GM12878 (cell line): ENCODE results near the gene SLIT2. TPM values are rescaled to one million over a fixed set of nuclear protein-coding genes. Genes with fewer than 3 reads are reported as not detected.

Experiments used
- ATAC-seq: fragments of 200-7000 bp; cut with Tn5 transposase; 3 replicates; pipeline ENCODE4 v1.9.1; 2020; ENCODE audit warnings: mild to moderate bottlenecking, moderate library complexity
- BruUV-seq: library from RNA; stranded (reverse); fragments of 400-500 nt; replicated peaks from 2 replicates; lab custom pipeline; 2021; lab: Mats Ljungman, UMichigan
- CTCF ChIA-PET: fragments of 300-600 bp; sonication (Branson Sonifier 250); formaldehyde crosslinking; extraction: SDS; loops from one replicate; lab custom pipeline; 2021; ENCODE audit warnings: inconsistent platforms; lab: Yijun Ruan, JAX
- POLR2A ChIA-PET: fragments of 350-600 bp; formaldehyde crosslinking; extraction: SDS; loops from one replicate; lab custom pipeline; 2021; ENCODE audit warnings: inconsistent platforms; lab: Charles Lee
- RAD21 ChIA-PET: fragments of 300-600 bp; sonication (Branson Sonifier 250); formaldehyde crosslinking; loops from one replicate; lab custom pipeline; 2023; ENCODE audit warnings: antibody characterized with exemption; ENCODE audit not compliant: unreplicated experiment; lab: Charles Lee
- SMC1A ChIA-PET: fragments of 300-600 bp; sonication (Branson Sonifier 250); formaldehyde crosslinking; loops from one replicate; lab custom pipeline; 2023; ENCODE audit not compliant: unreplicated experiment, uncharacterized antibody; lab: Charles Lee
- DNase-seq: peaks from one replicate; pipeline ENCODE4 v3.0.0-alpha.2; 2011; ENCODE audit warnings: low read depth, low spot score
- FAIRE-seq: peaks from 3 replicates; lab custom pipeline; 2011; peaks lifted over from hg19 to GRCh38; lab: Jason Lieb, UNC
- H2AFZ ChIP-seq: 2 replicates; pipeline ENCODE4 v1.6.0; 2011; ENCODE audit warnings: low read depth, low read length, control low read depth; ENCODE audit not compliant: control insufficient read depth
- H3K27ac ChIP-seq: 2 replicates; pipeline ENCODE4 v1.5.1; 2011; ENCODE audit warnings: control low read depth; ENCODE audit not compliant: control insufficient read depth, insufficient read depth
- H3K27me3 ChIP-seq, 2 experiments: replicated peaks in 1 of 2; 2 replicates each; pipeline versions ENCODE4 v1.6.0 to v1.6.1; 2011; ENCODE audit warnings: low read length in 1 of 2; ENCODE audit not compliant: control insufficient read depth in 2 of 2, insufficient read depth in 2 of 2
- H3K36me3 ChIP-seq, 2 experiments: 2 replicates each; pipeline ENCODE4 v1.5.1; 2011; ENCODE audit warnings: low read length in 1 of 2; ENCODE audit not compliant: control insufficient read depth in 2 of 2, insufficient read depth in 2 of 2
- H3K4me1 ChIP-seq: 2 replicates; pipeline ENCODE4 v1.6.1; 2011; ENCODE audit warnings: mild to moderate bottlenecking, low read length, moderate library complexity, mixed read lengths; ENCODE audit not compliant: control insufficient read depth, insufficient read depth
- H3K4me2 ChIP-seq: 2 replicates; pipeline ENCODE4 v1.6.0; 2011; ENCODE audit warnings: control low read depth; ENCODE audit not compliant: control insufficient read depth, insufficient read depth
- H3K4me3 ChIP-seq: fragments of 200-600 bp; sonication (generic); 2 replicates; pipeline ENCODE4 v1.5.1; 2016
- H3K79me2 ChIP-seq: 2 replicates; pipeline ENCODE4 v1.6.0; 2011; ENCODE audit warnings: low read length; ENCODE audit not compliant: control insufficient read depth, insufficient read depth
- H3K9ac ChIP-seq: 2 replicates; pipeline ENCODE4 v1.8.0; 2011; ENCODE audit warnings: low read length, control low read depth, mixed read lengths; ENCODE audit not compliant: control insufficient read depth, insufficient read depth
- H3K9me3 ChIP-seq: replicated peaks from 3 replicates; pipeline ENCODE4 v1.5.1; 2011; ENCODE audit warnings: mild to moderate bottlenecking, low read length; ENCODE audit not compliant: control insufficient read depth, insufficient read depth
- H4K20me1 ChIP-seq: 2 replicates; pipeline ENCODE4 v1.6.0; 2011; ENCODE audit not compliant: control insufficient read depth, insufficient read depth
- ATF2 ChIP-seq: IDR thresholded peaks from 2 replicates; pipeline ENCODE4 v1.6.1; 2012; ENCODE audit warnings: low read length, inconsistent platforms
- BCLAF1 ChIP-seq: fragments of 450-650 bp; IDR thresholded peaks from 2 replicates; pipeline ENCODE4 v1.6.1; 2017; ENCODE audit warnings: antibody characterized with exemption, mild to moderate bottlenecking, moderate library complexity
- CBX3 ChIP-seq: fragments of 200-600 bp; sonication (generic); IDR thresholded peaks from 2 replicates; pipeline ENCODE4 v1.6.1; 2016; ENCODE audit warnings: low read depth, borderline replicate concordance
- CEBPZ ChIP-seq: fragments of 150-350 bp; IDR thresholded peaks from 2 replicates; pipeline ENCODE4 v1.6.1; 2016; ENCODE audit warnings: low read depth, low read length
- EP300 ChIP-seq, 2 experiments: fragments of 150-350 bp in 1 of 2; IDR thresholded peaks; 2 replicates each; pipeline ENCODE4 v1.6.1; 2011 to 2012; ENCODE audit warnings: low read depth in 2 of 2, low read length in 2 of 2, borderline replicate concordance in 1 of 2, improper control_type of control experiment in 1 of 2, inconsistent platforms in 1 of 2; ENCODE audit not compliant: control insufficient read depth in 1 of 2
- ESRRA ChIP-seq: IDR thresholded peaks from 2 replicates; pipeline ENCODE4 v1.6.1; 2012; ENCODE audit warnings: mild to moderate bottlenecking, low read length, improper control_type of control experiment
- ETV6 ChIP-seq, 2 experiments: fragments of 450-650 bp in 1 of 2; IDR thresholded peaks in 1 of 2; conservative IDR thresholded peaks in 1 of 2; 2 replicates each; pipeline ENCODE4 v1.6.1; 2014; ENCODE audit warnings: antibody characterized with exemption in 1 of 2, borderline replicate concordance in 1 of 2, low read depth in 1 of 2, mild to moderate bottlenecking in 1 of 2, moderate library complexity in 1 of 2
- NRF1 ChIP-seq: conservative IDR thresholded peaks from 2 replicates; pipeline ENCODE4 v1.6.1; 2011; ENCODE audit warnings: mild to moderate bottlenecking, low read depth, low read length, improper control_type of control experiment
- POU2F2 ChIP-seq: IDR thresholded peaks from 3 replicates; pipeline ENCODE4 v1.6.1; 2011; ENCODE audit warnings: low read depth, mild to moderate bottlenecking, low read length, borderline replicate concordance
- YBX1 ChIP-seq: fragments of 450-650 bp; IDR thresholded peaks from 2 replicates; pipeline ENCODE4 v1.6.1; 2016; ENCODE audit warnings: antibody characterized with exemption
- ZBED1 ChIP-seq: IDR thresholded peaks from 2 replicates; pipeline ENCODE4 v1.6.1; 2016; ENCODE audit warnings: borderline replicate concordance
- ZNF24 ChIP-seq: fragments of 450-650 bp; IDR thresholded peaks from 2 replicates; pipeline ENCODE4 v1.6.1; 2017; ENCODE audit warnings: antibody characterized with exemption, mild to moderate bottlenecking
- ZNF622 ChIP-seq: fragments of 450-650 bp; IDR thresholded peaks from 2 replicates; pipeline ENCODE4 v1.6.1; 2017; ENCODE audit warnings: mild to moderate bottlenecking, inconsistent platforms
- ZSCAN29 ChIP-seq: fragments of 450-650 bp; IDR thresholded peaks from 2 replicates; pipeline ENCODE4 v1.6.1; 2017; ENCODE audit warnings: mild to moderate bottlenecking, moderate library complexity
- WGBS: methylation state at CpG from one replicate; pipeline ENCODE4 v1.1.6; 2016; ENCODE audit warnings: low lambda C conversion rate; ENCODE audit not compliant: insufficient replicate concordance, insufficient coverage; ENCODE audit errors: missing lambda C conversion rate; 5-methylcytosine and 5-hydroxymethylcytosine counted together
- in situ Hi-C: fragments of 300-500 bp; cut with MboI; formaldehyde crosslinking; loops from 9 replicates; pipeline ENCODE4 v1.14.3; 2018; ENCODE audit warnings: mixed read lengths
- intact Hi-C: fragments of 100-400 bp; cut with micrococcal nuclease; formaldehyde crosslinking; loops from one replicate; pipeline ENCODE4 v1.14.2; 2022; ENCODE audit not compliant: unreplicated experiment
- polyA plus RNA-seq, 11 experiments: library from polyadenylated mRNA; depleted of rRNA in 4 of 11; unstranded in 6 of 11; stranded (reverse) in 5 of 11; fragments of >200 nt; fragmentation: Nextera tagmentation in 4 of 11; fragmentation: Illumina TruSeq in 1 of 11; extraction: Ambion mirVana in 4 of 11; extraction: Trizol in 1 of 11; gene quantifications; 1 replicate in 1 of 11; 2 replicates in 10 of 11; pipeline versions ENCODE4 v1.2.1 to v1.2.3, GENCODE V29; 2011 to 2016; ENCODE audit warnings: inconsistent platforms in 2 of 11, missing spikeins in 2 of 11, low read depth in 1 of 11
- total RNA-seq, 4 experiments: library from RNA; depleted of rRNA in 3 of 4; stranded (reverse); fragments of >200 nt in 3 of 4; fragmentation: Illumina TruSeq in 1 of 4; extraction: Trizol in 1 of 4; gene quantifications; 2 replicates each; pipeline versions ENCODE4 v1.2.1 to v1.2.3, GENCODE V29; 2013 to 2021
- TF ChIP-seq, protein P1 (sequence below): fragments of 450-650 bp; IDR thresholded peaks from 2 replicates; pipeline ENCODE4 v1.6.1; 2018; ENCODE audit warnings: borderline replicate concordance, mild to moderate bottlenecking; ENCODE audit not compliant: partially characterized antibody

Gene SLIT2
- total and polyA plus RNA-seq, 10 of the 15 experiments (the other 5 are each of a cell fraction or from before 2014, with no cell fraction given) = 0.01 to 0.05 TPM; not detected in 8

GRCh38 chr4:20289782-20290181, 38.1 kb downstream of the SLIT2 start:
- ATAC-seq (no peak), FAIRE-seq (no peak), DNase-seq (no peak)
- POLR2A ChIA-PET = no interaction called here
- H4K20me1 ChIP-seq = no peaks in the 10 kb centered on the region
- WGBS = 2% methylated on average over 3 of the region's 3 CpGs
- CTCF ChIA-PET = no interaction called here
- H3K9ac ChIP-seq = no peak overlapping the region
- H3K4me1 ChIP-seq = no peaks in the 10 kb centered on the region
- SMC1A ChIA-PET = no interaction called here
- in situ Hi-C loops (no loop called here), intact Hi-C loops (no loop called here)
- RAD21 ChIA-PET = no interaction called here
- H2AFZ ChIP-seq = no peak overlapping the region
- H3K4me2 ChIP-seq = no peak overlapping the region
- no peak overlapping the region for H3K27ac ChIP-seq
- no peaks in the 10 kb centered on the region for H3K79me2 ChIP-seq
- H3K4me3 ChIP-seq = no peak overlapping the region
- no peaks in the 10 kb centered on the region for H3K27me3 ChIP-seq
- H3K9me3 ChIP-seq = no peaks in the 10 kb centered on the region
- no peaks in the 10 kb centered on the region for H3K36me3 ChIP-seq
- BruUV-seq = no TSS peak
- TF ChIP-seq YBX1 (no peak), POU2F2 (no peak), ZNF24 (no peak), ZNF622 (no peak), ESRRA (no peak), CBX3 (no peak), NRF1 (no peak), ZSCAN29 (no peak), EP300 (IDR thresholded peaks at IDR 0.05; ENCODE audit: borderline replicate concordance in 1 of 2, control insufficient read depth in 1 of 2, low read depth in 2 of 2, low read length in 2 of 2) (no peak), ZBED1 (no peak), BCLAF1 (no peak), CEBPZ (no peak), ETV6 (conservative IDR thresholded peaks at IDR 0.05 in 1 of 2, IDR thresholded peaks at IDR 0.05 in 1 of 2; ENCODE audit: borderline replicate concordance in 1 of 2, low read depth in 1 of 2) (no peak), ATF2 (no peak)
- TF ChIP-seq, protein P1, sequence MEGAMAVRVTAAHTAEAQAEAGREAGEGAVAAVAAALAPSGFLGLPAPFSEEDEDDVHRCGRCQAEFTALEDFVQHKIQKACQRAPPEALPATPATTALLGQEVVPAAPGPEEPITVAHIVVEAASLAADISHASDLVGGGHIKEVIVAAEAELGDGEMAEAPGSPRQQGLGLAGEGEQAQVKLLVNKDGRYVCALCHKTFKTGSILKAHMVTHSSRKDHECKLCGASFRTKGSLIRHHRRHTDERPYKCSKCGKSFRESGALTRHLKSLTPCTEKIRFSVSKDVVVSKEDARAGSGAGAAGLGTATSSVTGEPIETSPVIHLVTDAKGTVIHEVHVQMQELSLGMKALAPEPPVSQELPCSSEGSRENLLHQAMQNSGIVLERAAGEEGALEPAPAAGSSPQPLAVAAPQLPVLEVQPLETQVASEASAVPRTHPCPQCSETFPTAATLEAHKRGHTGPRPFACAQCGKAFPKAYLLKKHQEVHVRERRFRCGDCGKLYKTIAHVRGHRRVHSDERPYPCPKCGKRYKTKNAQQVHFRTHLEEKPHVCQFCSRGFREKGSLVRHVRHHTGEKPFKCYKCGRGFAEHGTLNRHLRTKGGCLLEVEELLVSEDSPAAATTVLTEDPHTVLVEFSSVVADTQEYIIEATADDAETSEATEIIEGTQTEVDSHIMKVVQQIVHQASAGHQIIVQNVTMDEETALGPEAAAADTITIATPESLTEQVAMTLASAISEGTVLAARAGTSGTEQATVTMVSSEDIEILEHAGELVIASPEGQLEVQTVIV = no peak
